HepG2 (cell line): ENCODE data around the gene C1orf74. TPM values are rescaled to one million over a fixed set of nuclear protein-coding genes. Genes with fewer than 3 reads are reported as not detected.

Experiments used
- ATAD3A ChIP-seq: sonication (generic); formaldehyde crosslinking; IDR thresholded peaks from 2 replicates; pipeline ENCODE4 v1.4.0; 2020; ENCODE audit warnings: missing genetic modification reagents
- MZF1 ChIP-seq: sonication (generic); formaldehyde crosslinking; IDR thresholded peaks from 2 replicates; pipeline ENCODE4 v1.8.1; 2023; ENCODE audit warnings: mild to moderate bottlenecking, missing genetic modification reagents, borderline replicate concordance
- RFX1 ChIP-seq: fragments of 450-650 bp; IDR thresholded peaks from 2 replicates; pipeline ENCODE4 v1.6.1; 2017
- TFDP2 ChIP-seq: sonication (generic); formaldehyde crosslinking; IDR thresholded peaks from 2 replicates; pipeline ENCODE4 v1.4.0; 2020; ENCODE audit warnings: missing genetic modification reagents
- U2AF2 ChIP-seq: fragments of 200-400 bp; formaldehyde crosslinking; IDR thresholded peaks from 2 replicates; pipeline ENCODE4 v1.6.1; 2017; ENCODE audit warnings: low read depth, mild to moderate bottlenecking, low read length
- ZFP36 ChIP-seq: fragments of 150-350 bp; IDR thresholded peaks from 2 replicates; pipeline ENCODE4 v1.6.1; 2018; ENCODE audit warnings: borderline replicate concordance, low read length, low read depth; ENCODE audit not compliant: partially characterized antibody
- ZFYVE20 ChIP-seq: sonication (generic); formaldehyde crosslinking; IDR thresholded peaks from 2 replicates; pipeline ENCODE4 v1.8.0; 2023; ENCODE audit warnings: low read depth, mild to moderate bottlenecking, moderate library complexity, missing genetic modification reagents, borderline replicate concordance
- ZMAT5 ChIP-seq: sonication (generic); formaldehyde crosslinking; IDR thresholded peaks from 2 replicates; pipeline ENCODE4 v1.5.0; 2020; ENCODE audit warnings: mild to moderate bottlenecking, low read depth, missing genetic modification reagents, borderline replicate concordance
- ZNF550 ChIP-seq: sonication (generic); formaldehyde crosslinking; IDR thresholded peaks from 2 replicates; pipeline ENCODE4 v1.4.0; 2020; ENCODE audit warnings: mild to moderate bottlenecking, missing genetic modification reagents, borderline replicate concordance
- ZSCAN22 ChIP-seq: sonication (generic); formaldehyde crosslinking; IDR thresholded peaks from 2 replicates; pipeline ENCODE4 v1.4.0; 2020; ENCODE audit warnings: mild to moderate bottlenecking, missing genetic modification reagents
- polyA plus RNA-seq, 8 experiments: library from polyadenylated mRNA; depleted of rRNA in 3 of 8; stranded (reverse) in 7 of 8; unstranded in 1 of 8; fragments of >200 nt; fragmentation: Illumina TruSeq in 4 of 8; extraction: Trizol in 4 of 8; gene quantifications; 2 replicates each; pipeline versions ENCODE4 v1.2.1 to v1.2.3, GENCODE V29; 2011 to 2016; ENCODE audit warnings: low read depth in 4 of 8, missing spikeins in 1 of 8, mixed read lengths in 1 of 8; ENCODE audit not compliant: insufficient read depth in 1 of 8
- total RNA-seq, 5 experiments: library from RNA; depleted of rRNA; stranded (reverse); fragments of >200 nt; fragmentation: Illumina TruSeq; extraction: Trizol; gene quantifications; 2 replicates each; pipeline ENCODE4 v1.2.3, GENCODE V29; 2016; ENCODE audit warnings: low read depth in 1 of 5
- TF ChIP-seq, protein P1 (sequence below): IDR thresholded peaks from 2 replicates; pipeline ENCODE4 v1.6.1; 2016
- TF ChIP-seq, protein P2 (sequence below): sonication (generic); formaldehyde crosslinking; IDR thresholded peaks from 2 replicates; pipeline ENCODE4 v1.4.0; 2020; ENCODE audit warnings: missing genetic modification reagents

Gene C1orf74
- total and polyA plus RNA-seq, 2 of the 13 experiments (the other 11 are each of a cell fraction or from before 2014, with no cell fraction given): 0.33 to 0.71 TPM

DNA sequence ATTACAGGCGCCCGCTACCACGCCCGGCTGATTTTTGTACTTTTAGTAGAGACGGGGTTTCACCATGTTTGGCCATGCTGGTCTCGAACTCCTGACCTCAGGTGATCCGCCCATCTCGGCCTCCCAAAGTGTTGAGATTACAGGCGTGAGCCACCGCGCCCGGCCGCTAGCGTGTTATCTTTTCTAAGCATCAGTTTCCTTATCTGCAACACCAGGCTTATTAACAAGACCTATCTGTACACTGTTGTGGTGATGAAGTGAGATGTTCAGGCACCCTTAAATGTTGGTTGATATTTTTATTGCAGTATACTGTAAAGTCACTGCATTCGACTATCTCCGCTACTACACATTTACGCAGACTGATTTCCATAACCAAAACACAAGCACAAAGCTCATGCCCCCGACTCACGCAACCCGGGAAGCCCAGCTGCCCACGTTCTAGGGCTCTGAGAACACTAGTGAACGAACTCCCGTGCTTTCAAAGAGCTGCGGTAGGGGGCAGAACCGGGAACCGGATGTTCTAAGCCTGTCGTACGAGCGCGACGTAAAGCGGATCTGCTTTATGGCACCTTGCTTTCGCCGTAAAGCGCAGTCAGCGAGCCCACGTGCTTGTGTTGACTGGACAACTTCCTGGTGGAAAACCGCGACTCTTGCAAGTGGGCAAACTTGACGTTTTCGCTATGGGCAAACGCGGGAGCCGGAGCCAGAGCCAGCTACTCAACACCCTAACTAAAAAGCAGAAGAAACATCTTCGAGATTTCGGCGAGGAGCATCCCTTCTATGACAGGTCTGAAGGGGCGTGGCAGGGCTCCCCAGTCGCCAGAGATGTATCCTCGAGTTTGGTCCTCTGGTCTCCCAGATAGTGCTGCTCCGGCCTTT, 43.3 kb upstream of the C1orf74 start, which contains the start of gene UTP25 (continued):
- TF ChIP-seq TFDP2 (CRISPR knock-in tag) (peak; percentile 78), ZMAT5 (CRISPR knock-in tag) (no peak), U2AF2 (no peak), RFX1 (no peak), MZF1 (CRISPR knock-in tag) (no peak), ZFYVE20 (CRISPR knock-in tag) (no peak), ATAD3A (no peak), ZSCAN22 (no peak), ZFP36 (no peak), ZNF550 (no peak)
- TF ChIP-seq, protein P1, sequence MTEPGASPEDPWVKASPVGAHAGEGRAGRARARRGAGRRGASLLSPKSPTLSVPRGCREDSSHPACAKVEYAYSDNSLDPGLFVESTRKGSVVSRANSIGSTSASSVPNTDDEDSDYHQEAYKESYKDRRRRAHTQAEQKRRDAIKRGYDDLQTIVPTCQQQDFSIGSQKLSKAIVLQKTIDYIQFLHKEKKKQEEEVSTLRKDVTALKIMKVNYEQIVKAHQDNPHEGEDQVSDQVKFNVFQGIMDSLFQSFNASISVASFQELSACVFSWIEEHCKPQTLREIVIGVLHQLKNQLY: no peak
- TF ChIP-seq, protein P2, sequence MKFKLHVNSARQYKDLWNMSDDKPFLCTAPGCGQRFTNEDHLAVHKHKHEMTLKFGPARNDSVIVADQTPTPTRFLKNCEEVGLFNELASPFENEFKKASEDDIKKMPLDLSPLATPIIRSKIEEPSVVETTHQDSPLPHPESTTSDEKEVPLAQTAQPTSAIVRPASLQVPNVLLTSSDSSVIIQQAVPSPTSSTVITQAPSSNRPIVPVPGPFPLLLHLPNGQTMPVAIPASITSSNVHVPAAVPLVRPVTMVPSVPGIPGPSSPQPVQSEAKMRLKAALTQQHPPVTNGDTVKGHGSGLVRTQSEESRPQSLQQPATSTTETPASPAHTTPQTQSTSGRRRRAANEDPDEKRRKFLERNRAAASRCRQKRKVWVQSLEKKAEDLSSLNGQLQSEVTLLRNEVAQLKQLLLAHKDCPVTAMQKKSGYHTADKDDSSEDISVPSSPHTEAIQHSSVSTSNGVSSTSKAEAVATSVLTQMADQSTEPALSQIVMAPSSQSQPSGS (CRISPR knock-in tag): peak; percentile 66; the same call in 1 of the 2 replicates
